Measurements from ENCODE around the gene OSGEP. TPM values are rescaled to one million over a fixed set of nuclear protein-coding genes. Genes with fewer than 3 reads are reported as not detected.
"Not testable (repeated sequence)": the region's sequence is repeated elsewhere in the genome, so short reads cannot be mapped to it uniquely, and the experiment has no call there.

Gene OSGEP
- total RNA-seq, 1 experiment from 2014 or later: 26.6 TPM

DNA sequence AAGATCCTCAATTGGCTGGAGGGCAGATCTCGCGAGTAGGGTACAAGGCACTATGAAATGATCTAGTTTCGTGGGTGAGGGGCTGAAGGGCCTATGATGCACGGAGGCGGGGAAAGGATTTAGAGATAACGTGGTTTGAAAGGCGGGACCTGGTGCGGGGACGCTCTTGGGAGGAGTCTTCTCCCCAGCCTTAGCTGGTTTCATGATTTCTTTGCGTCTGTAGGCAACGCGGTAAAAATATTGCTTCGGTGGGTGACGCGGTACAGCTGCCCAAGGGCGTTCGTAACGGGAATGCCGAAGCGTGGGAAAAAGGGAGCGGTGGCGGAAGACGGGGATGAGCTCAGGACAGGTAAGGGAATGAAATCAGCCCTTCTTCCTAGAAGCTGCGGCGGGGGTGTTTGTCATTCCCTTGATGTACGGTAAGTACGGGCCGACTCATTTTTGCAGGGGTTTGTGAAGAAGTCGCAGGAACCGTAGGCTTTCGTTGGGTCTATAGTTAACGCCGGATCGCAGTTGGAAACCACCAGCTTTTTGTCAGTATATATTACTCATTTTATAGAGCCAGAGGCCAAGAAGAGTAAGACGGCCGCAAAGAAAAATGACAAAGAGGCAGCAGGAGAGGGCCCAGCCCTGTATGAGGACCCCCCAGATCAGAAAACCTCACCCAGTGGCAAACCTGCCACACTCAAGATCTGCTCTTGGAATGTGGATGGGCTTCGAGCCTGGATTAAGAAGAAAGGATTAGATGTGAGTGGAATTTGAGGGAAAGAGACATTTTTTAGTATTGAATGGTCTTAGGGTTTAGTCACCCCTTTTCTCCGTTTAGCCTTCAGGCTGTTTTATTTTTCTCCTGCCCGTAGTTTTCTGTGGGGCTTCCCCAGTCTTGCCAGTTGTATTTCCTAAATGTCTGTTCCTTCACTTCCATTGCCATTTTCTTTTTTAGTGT lies 1.0 kb upstream of the OSGEP start:
- Histone ChIP-seq H3K36me3 (ENCODE audit: control insufficient read depth, insufficient read depth, low read length) (peaks cover 18% of the 10 kb centered on the region), H3K4me3 (ENCODE audit: low read depth in 2 of 2, low read length in 2 of 2) (peak overlapping the region; percentile 86 to 93), H3K27me3 (ENCODE audit: control insufficient read depth, insufficient read depth, low read length) (no peaks in the 10 kb centered on the region), H3K27ac (ENCODE audit: low read length) (peak overlapping the region; percentile 97), H3K9me3 (ENCODE audit: control insufficient read depth, insufficient read depth, low read depth, low read length) (no peaks in the 10 kb centered on the region), H3K4me1 (ENCODE audit: control insufficient read depth, insufficient read depth, low read length) (peaks cover 33% of the 10 kb centered on the region)
- TF ChIP-seq POLR2AphosphoS5 (IDR thresholded peaks at IDR 0.05; ENCODE audit: low read depth, low read length): 0 out of 2 replicates have a peak, but pooled peaks have one; percentile 35
- TF ChIP-seq SIN3A (IDR thresholded peaks at IDR 0.05; ENCODE audit: borderline replicate concordance, insufficient read depth, low read depth, low read length): no peak
- DNase-seq (ENCODE audit: low read depth, low spot score): no peak
- peak; percentile 81 for ATAC-seq
- ChIA-PET CTCF (interaction anchor here (0.6 kb wide), 1 partner anchor 87 kb away, joined by 5 read pairs; no protein-coding TSS in a partner anchor), POLR2A (interaction anchor here (0.5 to 1.4 kb wide), 4 partner anchors 9 to 170 kb away, joined by 3 to 32 read pairs (median 4); partner anchors contain the start of gene PARP2)
- BruUV-seq (replicated peaks): TSS peak; percentile 97
- in situ Hi-C loops (cut with HindIII; ENCODE audit: low pct_unique_long_range_greater_than_20kb, low sequenced_read_pairs): no loop called here
- intact Hi-C loops (cut with micrococcal nuclease; ENCODE audit: unreplicated experiment): no loop called here

DNA sequence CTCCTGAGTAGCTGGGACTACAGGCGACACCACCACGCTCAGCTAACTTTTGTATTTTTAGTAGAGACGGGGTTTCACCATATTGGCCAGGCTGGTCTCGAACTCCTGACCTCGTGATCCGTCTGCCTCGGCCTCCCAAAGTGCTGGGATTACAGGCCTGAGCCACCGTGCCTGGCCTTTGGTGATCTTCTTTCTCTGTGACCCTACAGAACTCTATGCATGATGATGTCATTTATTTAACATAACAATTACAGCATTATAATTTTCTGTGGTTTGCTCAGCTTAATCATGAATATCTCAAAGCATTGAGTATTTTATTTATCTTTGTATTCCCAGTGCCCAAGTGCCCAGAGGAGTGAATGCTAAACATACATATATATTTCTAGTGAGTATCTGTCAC lies 1.8 kb downstream of the OSGEP start:
- BruUV-seq (replicated peaks); H3K27ac ChIP-seq (ENCODE audit: low read length); H3K9me3 ChIP-seq (ENCODE audit: control insufficient read depth, insufficient read depth, low read depth, low read length); ATAC-seq; H3K27me3 ChIP-seq (ENCODE audit: control insufficient read depth, insufficient read depth, low read length); in situ Hi-C loops (cut with HindIII; ENCODE audit: low pct_unique_long_range_greater_than_20kb, low sequenced_read_pairs); DNase-seq (ENCODE audit: low read depth, low spot score); CTCF ChIA-PET; intact Hi-C loops (cut with micrococcal nuclease; ENCODE audit: unreplicated experiment); H3K4me3 ChIP-seq (ENCODE audit: low read depth in 2 of 2, low read length in 2 of 2): not testable (repeated sequence)
- Histone ChIP-seq H3K4me1 (ENCODE audit: control insufficient read depth, insufficient read depth, low read length) (peaks cover 17% of the 10 kb centered on the region), H3K36me3 (ENCODE audit: control insufficient read depth, insufficient read depth, low read length) (peaks cover 21% of the 10 kb centered on the region)
- POLR2A ChIA-PET: interaction anchor here (0.6 kb wide), 1 partner anchor 29 kb away, joined by 8 read pairs; no protein-coding TSS in a partner anchor

DNA sequence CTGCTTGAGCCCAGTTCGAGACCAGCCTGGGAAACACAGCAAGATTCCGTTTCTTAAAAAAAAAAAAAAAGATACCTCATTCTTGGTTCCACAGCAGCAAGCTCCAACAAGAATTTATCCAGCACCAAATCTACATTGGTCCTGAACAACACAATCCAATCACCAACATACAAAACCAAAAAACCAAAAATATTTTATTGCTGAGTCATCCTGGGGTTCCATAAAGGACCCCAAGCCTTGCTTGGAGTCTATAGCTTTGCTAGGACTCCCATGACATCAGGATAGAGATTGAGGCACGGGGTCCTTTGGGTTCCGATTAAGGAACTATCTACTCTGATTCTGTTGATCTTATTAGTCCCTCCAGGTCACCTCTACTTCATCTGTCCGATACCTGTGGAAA lies 7.7 kb downstream of the OSGEP start:
- H3K27ac ChIP-seq (ENCODE audit: low read length): no peak overlapping the region
- CTCF ChIA-PET: no interaction called here
- H3K36me3 ChIP-seq (ENCODE audit: control insufficient read depth, insufficient read depth, low read length): peaks cover 8% of the 10 kb centered on the region
- TF ChIP-seq, protein P1, sequence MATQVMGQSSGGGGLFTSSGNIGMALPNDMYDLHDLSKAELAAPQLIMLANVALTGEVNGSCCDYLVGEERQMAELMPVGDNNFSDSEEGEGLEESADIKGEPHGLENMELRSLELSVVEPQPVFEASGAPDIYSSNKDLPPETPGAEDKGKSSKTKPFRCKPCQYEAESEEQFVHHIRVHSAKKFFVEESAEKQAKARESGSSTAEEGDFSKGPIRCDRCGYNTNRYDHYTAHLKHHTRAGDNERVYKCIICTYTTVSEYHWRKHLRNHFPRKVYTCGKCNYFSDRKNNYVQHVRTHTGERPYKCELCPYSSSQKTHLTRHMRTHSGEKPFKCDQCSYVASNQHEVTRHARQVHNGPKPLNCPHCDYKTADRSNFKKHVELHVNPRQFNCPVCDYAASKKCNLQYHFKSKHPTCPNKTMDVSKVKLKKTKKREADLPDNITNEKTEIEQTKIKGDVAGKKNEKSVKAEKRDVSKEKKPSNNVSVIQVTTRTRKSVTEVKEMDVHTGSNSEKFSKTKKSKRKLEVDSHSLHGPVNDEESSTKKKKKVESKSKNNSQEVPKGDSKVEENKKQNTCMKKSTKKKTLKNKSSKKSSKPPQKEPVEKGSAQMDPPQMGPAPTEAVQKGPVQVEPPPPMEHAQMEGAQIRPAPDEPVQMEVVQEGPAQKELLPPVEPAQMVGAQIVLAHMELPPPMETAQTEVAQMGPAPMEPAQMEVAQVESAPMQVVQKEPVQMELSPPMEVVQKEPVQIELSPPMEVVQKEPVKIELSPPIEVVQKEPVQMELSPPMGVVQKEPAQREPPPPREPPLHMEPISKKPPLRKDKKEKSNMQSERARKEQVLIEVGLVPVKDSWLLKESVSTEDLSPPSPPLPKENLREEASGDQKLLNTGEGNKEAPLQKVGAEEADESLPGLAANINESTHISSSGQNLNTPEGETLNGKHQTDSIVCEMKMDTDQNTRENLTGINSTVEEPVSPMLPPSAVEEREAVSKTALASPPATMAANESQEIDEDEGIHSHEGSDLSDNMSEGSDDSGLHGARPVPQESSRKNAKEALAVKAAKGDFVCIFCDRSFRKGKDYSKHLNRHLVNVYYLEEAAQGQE (IDR thresholded peaks at IDR 0.05; ENCODE audit: insufficient read depth in 1 of 2, low read depth in 2 of 2, low read length in 1 of 2): no peak
- TF ChIP-seq, protein P2, sequence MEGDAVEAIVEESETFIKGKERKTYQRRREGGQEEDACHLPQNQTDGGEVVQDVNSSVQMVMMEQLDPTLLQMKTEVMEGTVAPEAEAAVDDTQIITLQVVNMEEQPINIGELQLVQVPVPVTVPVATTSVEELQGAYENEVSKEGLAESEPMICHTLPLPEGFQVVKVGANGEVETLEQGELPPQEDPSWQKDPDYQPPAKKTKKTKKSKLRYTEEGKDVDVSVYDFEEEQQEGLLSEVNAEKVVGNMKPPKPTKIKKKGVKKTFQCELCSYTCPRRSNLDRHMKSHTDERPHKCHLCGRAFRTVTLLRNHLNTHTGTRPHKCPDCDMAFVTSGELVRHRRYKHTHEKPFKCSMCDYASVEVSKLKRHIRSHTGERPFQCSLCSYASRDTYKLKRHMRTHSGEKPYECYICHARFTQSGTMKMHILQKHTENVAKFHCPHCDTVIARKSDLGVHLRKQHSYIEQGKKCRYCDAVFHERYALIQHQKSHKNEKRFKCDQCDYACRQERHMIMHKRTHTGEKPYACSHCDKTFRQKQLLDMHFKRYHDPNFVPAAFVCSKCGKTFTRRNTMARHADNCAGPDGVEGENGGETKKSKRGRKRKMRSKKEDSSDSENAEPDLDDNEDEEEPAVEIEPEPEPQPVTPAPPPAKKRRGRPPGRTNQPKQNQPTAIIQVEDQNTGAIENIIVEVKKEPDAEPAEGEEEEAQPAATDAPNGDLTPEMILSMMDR (IDR thresholded peaks at IDR 0.05): no peak
- TF ChIP-seq POLR2AphosphoS5 (IDR thresholded peaks at IDR 0.05; ENCODE audit: low read depth, low read length): no peak
- no peak for TF ChIP-seq SIN3A (IDR thresholded peaks at IDR 0.05; ENCODE audit: borderline replicate concordance, insufficient read depth, low read depth, low read length)
- no peak for TF ChIP-seq TCF7L2 (IDR thresholded peaks at IDR 0.05; ENCODE audit: low read depth, low read length)
- POLR2A ChIA-PET: interaction anchor here (0.6 kb wide), 1 partner anchor 8 kb away, joined by 4 read pairs; the partner anchor contains the start of genes APEX1 and OSGEP
- intact Hi-C loops (cut with micrococcal nuclease; ENCODE audit: unreplicated experiment) (no loop called here), in situ Hi-C loops (cut with HindIII; ENCODE audit: low pct_unique_long_range_greater_than_20kb, low sequenced_read_pairs) (no loop called here)
- H3K27me3 ChIP-seq (ENCODE audit: control insufficient read depth, insufficient read depth, low read length): no peaks in the 10 kb centered on the region
- DNase-seq (ENCODE audit: low read depth, low spot score) (no peak), ATAC-seq (no peak)
- H3K9me3 ChIP-seq (ENCODE audit: control insufficient read depth, insufficient read depth, low read depth, low read length): no peaks in the 10 kb centered on the region
- H3K4me1 ChIP-seq (ENCODE audit: control insufficient read depth, insufficient read depth, low read length): no peaks in the 10 kb centered on the region
- BruUV-seq (replicated peaks): no TSS peak
- no peak overlapping the region for H3K4me3 ChIP-seq (ENCODE audit: low read depth in 2 of 2, low read length in 2 of 2)

DNA sequence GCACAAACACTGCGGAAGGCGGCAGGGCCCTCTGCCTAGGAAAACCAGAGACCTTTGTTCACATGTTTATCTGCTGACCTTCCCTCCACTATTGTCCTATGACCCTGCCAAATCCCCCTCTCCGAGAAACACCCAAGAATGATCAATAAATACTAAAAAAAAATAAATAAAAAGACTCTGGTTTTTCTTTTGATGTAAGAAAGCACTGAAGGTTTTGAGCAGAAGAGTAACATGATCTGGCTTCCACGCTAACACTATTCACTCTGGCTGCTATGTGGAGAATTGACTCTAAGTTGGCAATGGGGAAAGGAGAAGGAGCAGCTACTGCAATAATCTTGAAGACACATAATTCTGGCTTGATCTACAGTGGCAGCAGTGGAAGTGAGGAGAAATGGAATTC lies 11.0 kb downstream of the OSGEP start:
- CTCF ChIA-PET; BruUV-seq (replicated peaks); H3K4me3 ChIP-seq (ENCODE audit: low read depth in 2 of 2, low read length in 2 of 2); in situ Hi-C loops (cut with HindIII; ENCODE audit: low pct_unique_long_range_greater_than_20kb, low sequenced_read_pairs); POLR2A ChIA-PET; H3K27ac ChIP-seq (ENCODE audit: low read length); H3K27me3 ChIP-seq (ENCODE audit: control insufficient read depth, insufficient read depth, low read length); ATAC-seq; DNase-seq (ENCODE audit: low read depth, low spot score); H3K9me3 ChIP-seq (ENCODE audit: control insufficient read depth, insufficient read depth, low read depth, low read length); H3K36me3 ChIP-seq (ENCODE audit: control insufficient read depth, insufficient read depth, low read length); intact Hi-C loops (cut with micrococcal nuclease; ENCODE audit: unreplicated experiment); H3K4me1 ChIP-seq (ENCODE audit: control insufficient read depth, insufficient read depth, low read length): not testable (repeated sequence)

Measured in Panc1 (cell line).